CD14-positive monocyte (primary cell): ENCODE results near the gene CSMD2. TPM values are rescaled to one million over a fixed set of nuclear protein-coding genes. Genes with fewer than 3 reads are reported as not detected.

Experiments used
- DNase-seq, 3 donors: peaks; one replicate each; pipeline ENCODE4 v3.0.0-alpha.2; 2011 to 2022
- H2AFZ ChIP-seq: 2 replicates; pipeline ENCODE4 v1.6.0; 2012; ENCODE audit warnings: mild to moderate bottlenecking, low read depth, low read length, inconsistent platforms; ENCODE audit not compliant: insufficient read depth, poor library complexity, severe bottlenecking
- H3K27ac ChIP-seq, 2 donors: 1 replicate in 1 of 2; 2 replicates in 1 of 2; pipeline ENCODE4 v1.5.1; 2012 to 2013; ENCODE audit warnings: low read length in 2 of 2, control low read depth in 1 of 2, inconsistent platforms in 1 of 2, low read depth in 1 of 2, mild to moderate bottlenecking in 1 of 2
- H3K27me3 ChIP-seq, 2 donors: one replicate each; pipeline versions ENCODE4 v1.6.0 to v1.6.1; 2011 to 2013; ENCODE audit warnings: low read length in 2 of 2; ENCODE audit not compliant: control insufficient read depth in 2 of 2, insufficient read depth in 2 of 2
- H3K36me3 ChIP-seq, 2 donors: replicated peaks in 1 of 2; 1 replicate in 1 of 2; 2 replicates in 1 of 2; pipeline versions ENCODE4 v1.5.1 to v1.6.1; 2012 to 2013; ENCODE audit warnings: low read length in 2 of 2, control low read depth in 1 of 2, inconsistent platforms in 1 of 2, mild to moderate bottlenecking in 1 of 2; ENCODE audit not compliant: insufficient read depth in 2 of 2, control insufficient read depth in 1 of 2
- H3K4me1 ChIP-seq, 2 donors: 1 replicate in 1 of 2; 2 replicates in 1 of 2; pipeline versions ENCODE4 v1.5.1 to v1.6.1; 2012 to 2013; ENCODE audit warnings: low read length in 2 of 2, control low read depth in 1 of 2, inconsistent platforms in 1 of 2, mild to moderate bottlenecking in 1 of 2, moderate library complexity in 1 of 2; ENCODE audit not compliant: insufficient read depth in 2 of 2, control insufficient read depth in 1 of 2
- H3K4me2 ChIP-seq: replicated peaks from 2 replicates; pipeline ENCODE3; 2012; ENCODE audit warnings: low read length, moderate library complexity, mild to moderate bottlenecking; ENCODE audit not compliant: poor library complexity, severe bottlenecking; ENCODE audit errors: extremely low read depth
- H3K4me3 ChIP-seq, 3 experiments: fragments of 200-600 bp in 1 of 3; sonication (generic) in 1 of 3; replicated peaks in 1 of 3; 1 replicate in 2 of 3; 2 replicates in 1 of 3; pipeline ENCODE4 v1.5.1; 2011 to 2013; ENCODE audit warnings: low read length in 3 of 3, mild to moderate bottlenecking in 3 of 3, control low read depth in 2 of 3, low read depth in 2 of 3, inconsistent platforms in 1 of 3, moderate library complexity in 1 of 3
- H3K79me2 ChIP-seq: 2 replicates; pipeline ENCODE4 v1.6.0; 2012; ENCODE audit warnings: mild to moderate bottlenecking, control low read depth, inconsistent platforms, low read length, moderate library complexity; ENCODE audit not compliant: insufficient read depth
- H3K9ac ChIP-seq: 2 replicates; pipeline ENCODE4 v1.6.0; 2017; ENCODE audit warnings: low read length, mild to moderate bottlenecking; ENCODE audit not compliant: insufficient read depth, poor library complexity, severe bottlenecking
- H3K9me3 ChIP-seq, 2 donors: replicated peaks in 1 of 2; 1 replicate in 1 of 2; 2 replicates in 1 of 2; pipeline versions ENCODE4 v1.5.1 to v1.6.1; 2012 to 2013; ENCODE audit warnings: low read length in 2 of 2, control low read depth in 1 of 2; ENCODE audit not compliant: control insufficient read depth in 1 of 2, insufficient read depth in 1 of 2
- H4K20me1 ChIP-seq: 2 replicates; pipeline ENCODE4 v1.6.0; 2012; ENCODE audit warnings: mild to moderate bottlenecking, low read length, control low read depth, moderate library complexity; ENCODE audit not compliant: insufficient read depth
- H3K27ac Mint-ChIP-seq, 7 donors: one replicate each; pipeline ENCODE4 v1.8.0; 2020; ENCODE audit warnings: mild to moderate bottlenecking in 7 of 7, mixed read lengths in 7 of 7, moderate library complexity in 6 of 7, inconsistent platforms in 2 of 7
- H3K27me3 Mint-ChIP-seq, 3 donors: one replicate each; pipeline ENCODE4 v1.8.0; 2021 to 2022; ENCODE audit warnings: low read depth in 3 of 3, mild to moderate bottlenecking in 3 of 3, mixed read lengths in 3 of 3, moderate library complexity in 3 of 3, inconsistent platforms in 1 of 3
- H3K36me3 Mint-ChIP-seq, 2 donors: one replicate each; pipeline ENCODE4 v1.8.0; 2020; ENCODE audit warnings: mixed read lengths in 2 of 2, inconsistent platforms in 1 of 2, mild to moderate bottlenecking in 1 of 2
- H3K4me1 Mint-ChIP-seq: one replicate; pipeline ENCODE4 v1.8.0; 2020; ENCODE audit warnings: mild to moderate bottlenecking, mixed read lengths
- H3K4me3 Mint-ChIP-seq, 2 donors: one replicate each; pipeline ENCODE4 v1.8.0; 2020; ENCODE audit warnings: mild to moderate bottlenecking in 2 of 2, mixed read lengths in 2 of 2, moderate library complexity in 1 of 2
- H3K9me3 Mint-ChIP-seq, 7 donors: one replicate each; pipeline ENCODE4 v1.8.0; 2020 to 2022; ENCODE audit warnings: mixed read lengths in 7 of 7, mild to moderate bottlenecking in 6 of 7, moderate library complexity in 6 of 7, inconsistent platforms in 2 of 7
- CTCF ChIP-seq: fragments of 200-600 bp; IDR thresholded peaks from one replicate; pipeline ENCODE4 v1.8.0; 2022; ENCODE audit warnings: antibody characterized with exemption, mild to moderate bottlenecking
- WGBS: methylation state at CpG from one replicate; pipeline ENCODE4 v1.1.5; 2013; ENCODE audit warnings: missing lambda C conversion rate; ENCODE audit not compliant: insufficient coverage; 5-methylcytosine and 5-hydroxymethylcytosine counted together
- intact Hi-C, 2 donors: fragments of 100-400 bp; cut with micrococcal nuclease; formaldehyde crosslinking; loops; one replicate each; pipeline versions ENCODE4 v1.15.0 to v1.15.1; 2023
- polyA plus RNA-seq, 3 donors: library from polyadenylated mRNA; depleted of rRNA in 1 of 3; unstranded in 2 of 3; stranded (reverse) in 1 of 3; fragments of 300-500 nt in 2 of 3; fragments of >200 nt in 1 of 3; fragmentation: Illumina TruSeq in 2 of 3; gene quantifications; 1 replicate in 2 of 3; 2 replicates in 1 of 3; pipeline ENCODE4 v1.2.3, GENCODE V29; 2012 to 2021

Gene CSMD2
- polyA plus RNA-seq, 3 donors: 0.04 TPM; not detected in 2

DNA sequence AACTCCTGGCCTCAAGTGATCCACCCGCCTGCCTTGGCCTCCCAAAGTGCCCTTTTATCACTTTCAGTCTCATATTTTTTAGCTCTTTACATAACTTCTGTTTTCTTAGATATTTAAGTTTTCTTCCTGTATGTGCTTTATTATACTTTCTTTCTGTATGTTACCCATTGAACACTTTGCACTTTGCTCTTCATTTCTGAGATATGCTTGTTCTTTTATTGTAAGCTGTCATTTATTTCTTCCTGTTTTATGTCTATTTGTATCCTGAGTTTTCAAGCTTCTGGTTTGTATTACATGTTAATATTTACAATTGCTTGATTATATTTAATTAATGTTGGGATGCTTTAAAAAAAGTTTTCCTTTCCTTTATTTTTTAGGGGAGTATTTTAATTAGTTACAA is 656.9 kb downstream of the CSMD2 start:
- H3K9ac ChIP-seq: no peak overlapping the region
- H2AFZ ChIP-seq: no peak overlapping the region
- H3K27me3 Mint-ChIP-seq: peaks cover 4 to 8% (median 8%) of the 10 kb centered on the region in 3 donors
- WGBS: no CpG with 5 or more reads among the region's 1 CpG
- no peak overlapping the region for H3K27ac Mint-ChIP-seq
- DNase-seq: no peak
- H3K27me3 ChIP-seq: no peaks in the 10 kb centered on the region
- no peak overlapping the region for H3K4me3 Mint-ChIP-seq
- H4K20me1 ChIP-seq: no peaks in the 10 kb centered on the region
- intact Hi-C loops: no loop called here
- H3K4me1 Mint-ChIP-seq: no peaks in the 10 kb centered on the region
- no peaks in the 10 kb centered on the region for H3K36me3 ChIP-seq
- H3K27ac ChIP-seq: no peak overlapping the region
- H3K9me3 Mint-ChIP-seq: peaks cover 2 to 10% (median 7%) of the 10 kb centered on the region in 7 donors
- H3K36me3 Mint-ChIP-seq: no peaks in the 10 kb centered on the region
- no peak for TF ChIP-seq CTCF
- H3K4me3 ChIP-seq: no peak overlapping the region
- no peaks in the 10 kb centered on the region for H3K9me3 ChIP-seq
- no peaks in the 10 kb centered on the region for H3K79me2 ChIP-seq
- no peak overlapping the region for H3K4me2 ChIP-seq
- no peaks in the 10 kb centered on the region for H3K4me1 ChIP-seq

DNA sequence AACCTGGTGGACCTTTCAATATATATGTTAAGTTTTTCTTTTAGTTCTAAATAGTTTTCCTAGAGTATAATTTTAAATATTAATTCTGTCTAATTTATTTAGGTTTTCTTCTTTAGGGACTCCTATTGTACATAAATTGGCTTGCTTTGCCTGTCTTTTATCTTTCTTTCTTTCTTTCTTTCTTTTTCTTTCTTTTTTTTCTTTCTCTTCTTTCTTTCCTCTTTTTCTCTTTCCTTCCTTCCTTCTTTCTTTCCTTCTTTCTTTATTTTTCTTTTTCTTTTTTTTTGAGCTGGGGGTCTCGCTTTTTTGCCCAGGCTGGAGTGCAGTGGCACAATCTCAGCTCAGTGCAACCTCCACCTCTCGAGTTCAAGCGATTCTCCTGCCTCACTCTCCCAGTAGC is 657.4 kb downstream of the CSMD2 start:
- H3K27me3 Mint-ChIP-seq: peaks cover 4 to 9% (median 8%) of the 10 kb centered on the region in 3 donors
- no peaks in the 10 kb centered on the region for H3K36me3 ChIP-seq
- no peak for TF ChIP-seq CTCF
- H3K9me3 Mint-ChIP-seq: peaks cover 3 to 10% (median 8%) of the 10 kb centered on the region in 7 donors
- no peaks in the 10 kb centered on the region for H3K27me3 ChIP-seq
- H3K36me3 Mint-ChIP-seq: no peaks in the 10 kb centered on the region
- intact Hi-C loops: no loop called here
- no peaks in the 10 kb centered on the region for H4K20me1 ChIP-seq
- no peak overlapping the region for H3K27ac Mint-ChIP-seq
- H3K4me3 Mint-ChIP-seq: no peak overlapping the region
- no peaks in the 10 kb centered on the region for H3K79me2 ChIP-seq
- WGBS: no CpG with 5 or more reads among the region's 3 CpGs
- H3K27ac ChIP-seq: no peak overlapping the region
- DNase-seq: no peak
- H3K9ac ChIP-seq: no peak overlapping the region
- no peaks in the 10 kb centered on the region for H3K4me1 ChIP-seq
- H3K4me3 ChIP-seq: no peak overlapping the region
- H3K9me3 ChIP-seq: no peaks in the 10 kb centered on the region
- H2AFZ ChIP-seq: no peak overlapping the region
- no peak overlapping the region for H3K4me2 ChIP-seq
- no peaks in the 10 kb centered on the region for H3K4me1 Mint-ChIP-seq
